Measurements from ENCODE around the gene MCTP1.

GRCh38 chr5:94670726-94671125 is 614.2 kb downstream of the MCTP1 start:
- TF ChIP-seq CTCF (conservative IDR thresholded peaks at IDR 0.05 in 1 of 2, IDR thresholded peaks at IDR 0.05 in 1 of 2; ENCODE audit: extremely low read depth in 1 of 2, insufficient read depth in 1 of 2, low read depth in 1 of 2, low read length in 2 of 2): no peak
- no peak for TF ChIP-seq EZH2 (IDR thresholded peaks at IDR 0.05; ENCODE audit: borderline replicate concordance, low read length)

Data from mammary epithelial cell (primary cell).